Hepatocyte (in vitro differentiated cells): ENCODE measurements around the gene AKAP1. TPM values are rescaled to one million over a fixed set of nuclear protein-coding genes. Genes with fewer than 3 reads are reported as not detected.

ENCODE experiments used
- DNase-seq: peaks from one replicate; pipeline ENCODE4 v3.0.0-alpha.2; 2016; ENCODE audit warnings: low spot score
- H2AFZ ChIP-seq: fragments of 200-600 bp; sonication (generic); 2 replicates; pipeline ENCODE4 v1.6.0; 2016; ENCODE audit warnings: antibody characterized with exemption, mild to moderate bottlenecking
- H3K27ac ChIP-seq: fragments of 200-600 bp; sonication (generic); 2 replicates; pipeline ENCODE4 v1.5.1; 2016; ENCODE audit warnings: mild to moderate bottlenecking
- H3K27me3 ChIP-seq: fragments of 200-600 bp; sonication (generic); 2 replicates; pipeline ENCODE4 v1.6.1; 2016
- H3K36me3 ChIP-seq: fragments of 200-600 bp; sonication (generic); replicated peaks from 2 replicates; pipeline ENCODE4 v1.5.1; 2016; ENCODE audit warnings: low read depth; ENCODE audit not compliant: insufficient read depth
- H3K4me1 ChIP-seq: fragments of 200-600 bp; sonication (generic); 2 replicates; pipeline ENCODE4 v1.5.1; 2016; ENCODE audit warnings: mild to moderate bottlenecking, moderate library complexity; ENCODE audit not compliant: insufficient read depth
- H3K4me2 ChIP-seq: fragments of 200-600 bp; sonication (generic); 2 replicates; pipeline ENCODE4 v1.6.0; 2016
- H3K4me3 ChIP-seq: fragments of 200-600 bp; sonication (generic); 2 replicates; pipeline ENCODE4 v1.5.1; 2016; ENCODE audit warnings: mild to moderate bottlenecking
- H3K79me2 ChIP-seq: fragments of 200-600 bp; sonication (generic); 2 replicates; pipeline ENCODE4 v1.6.0; 2017; ENCODE audit warnings: mild to moderate bottlenecking
- H3K9me2 ChIP-seq: fragments of 200-600 bp; sonication (generic); replicated peaks from 2 replicates; pipeline ENCODE4 v1.6.0; 2017; ENCODE audit warnings: mild to moderate bottlenecking; ENCODE audit not compliant: insufficient read depth
- H3K9me3 ChIP-seq: fragments of 200-600 bp; sonication (generic); 2 replicates; pipeline ENCODE4 v1.5.1; 2016; ENCODE audit warnings: low read depth, mild to moderate bottlenecking
- H4K20me1 ChIP-seq: fragments of 200-600 bp; sonication (generic); 2 replicates; pipeline ENCODE4 v1.6.0; 2016; ENCODE audit warnings: mild to moderate bottlenecking; ENCODE audit not compliant: insufficient read depth, poor library complexity, severe bottlenecking
- CTCF ChIP-seq: fragments of 200-600 bp; sonication (generic); IDR thresholded peaks from 2 replicates; pipeline ENCODE4 v1.5.1; 2016; ENCODE audit warnings: antibody characterized with exemption, mild to moderate bottlenecking; ENCODE audit not compliant: poor library complexity
- EZH2 ChIP-seq: fragments of 200-600 bp; sonication (generic); IDR thresholded peaks from 2 replicates; pipeline ENCODE4 v1.6.1; 2016; ENCODE audit warnings: antibody characterized with exemption, mild to moderate bottlenecking, borderline replicate concordance
- EZH2phosphoT487 ChIP-seq: fragments of 200-600 bp; sonication (generic); IDR thresholded peaks from one replicate; pipeline ENCODE4 v1.6.1; 2018; ENCODE audit warnings: antibody characterized with exemption, mild to moderate bottlenecking, low read depth, moderate library complexity; ENCODE audit not compliant: unreplicated experiment, severe bottlenecking
- whole genome bisulfite sequencing: methylation state at CpG from one replicate; pipeline ENCODE4 v1.1.6; 2016; ENCODE audit warnings: low lambda C conversion rate; ENCODE audit errors: missing lambda C conversion rate; 5-methylcytosine and 5-hydroxymethylcytosine counted together
- polyA plus RNA-seq: library from polyadenylated mRNA; unstranded; fragments of >200 nt; fragmentation: Nextera tagmentation; extraction: Ambion mirVana; gene quantifications from 2 replicates; pipeline ENCODE4 v1.2.1, GENCODE V29; 2016
- total RNA-seq: library from RNA; depleted of rRNA; stranded (reverse); fragments of >200 nt; gene quantifications from 2 replicates; pipeline ENCODE4 v1.2.3, GENCODE V29; 2014

Gene AKAP1
- total and polyA plus RNA-seq, 2 experiments from 2014 or later, result 33.0 to 46.7 TPM

DNA sequence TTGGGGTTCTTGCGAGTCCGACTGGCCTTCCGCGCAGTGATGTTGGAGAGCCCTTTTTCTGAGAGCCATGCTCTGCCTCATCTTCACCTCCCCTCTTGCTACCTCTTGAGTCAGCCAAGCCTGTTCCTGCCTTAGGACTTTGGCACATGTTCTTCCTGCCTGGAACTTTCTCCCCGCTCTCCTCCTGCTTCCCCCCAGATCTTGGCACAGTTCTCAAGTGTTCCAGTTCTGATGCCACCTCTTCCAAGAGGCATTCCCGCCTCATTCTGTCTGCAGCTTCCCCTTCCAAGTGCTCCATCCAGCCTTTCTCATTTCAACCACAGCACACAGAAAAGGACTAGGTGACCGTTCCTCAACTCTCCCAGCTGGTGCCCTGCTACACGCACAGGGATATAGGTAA is 7.7 kb downstream of the AKAP1 start:
- H3K9me2 ChIP-seq, result no peaks in the 10 kb centered on the region
- no peak for TF ChIP-seq CTCF
- TF ChIP-seq EZH2, result no peak
- no peak for TF ChIP-seq EZH2phosphoT487
- WGBS, result 94% methylated on average over 8 of the region's 8 CpGs
- no peak overlapping the region for H3K4me3 ChIP-seq
- no peak for DNase-seq
- H3K79me2 ChIP-seq, result peaks cover 100% of the 10 kb centered on the region
- H2AFZ ChIP-seq, result no peak overlapping the region
- no peaks in the 10 kb centered on the region for H3K27me3 ChIP-seq
- H3K4me1 ChIP-seq, result peaks cover 34% of the 10 kb centered on the region
- no peak overlapping the region for H3K27ac ChIP-seq
- peaks cover 80% of the 10 kb centered on the region for H4K20me1 ChIP-seq
- no peak overlapping the region for H3K4me2 ChIP-seq
- H3K36me3 ChIP-seq, result no peaks in the 10 kb centered on the region
- H3K9me3 ChIP-seq, result no peaks in the 10 kb centered on the region

GRCh38 chr17:57096472-57097202 is 11.6 kb downstream of the AKAP1 start:
- Histone ChIP-seq H2AFZ (no peak overlapping the region), H3K4me1 (no peaks in the 10 kb centered on the region), H3K36me3 (no peaks in the 10 kb centered on the region), H3K79me2 (peaks cover 100% of the 10 kb centered on the region), H3K4me3 (no peak overlapping the region), H3K9me3 (no peaks in the 10 kb centered on the region), H3K27me3 (no peaks in the 10 kb centered on the region), H3K27ac (no peak overlapping the region), H3K9me2 (no peaks in the 10 kb centered on the region), H4K20me1 (peaks cover 60% of the 10 kb centered on the region), H3K4me2 (no peak overlapping the region)
- TF ChIP-seq EZH2 (no peak), CTCF (no peak), EZH2phosphoT487 (no peak)
- 84% methylated on average over 6 of the region's 6 CpGs for WGBS
- no peak for DNase-seq

GRCh38 chr17:57097832-57098421 is 12.9 kb downstream of the AKAP1 start:
- 71% methylated on average over 2 of the region's 2 CpGs for WGBS
- Histone ChIP-seq H3K27ac (no peak overlapping the region), H3K4me1 (no peaks in the 10 kb centered on the region), H3K27me3 (no peaks in the 10 kb centered on the region), H3K9me2 (no peaks in the 10 kb centered on the region), H3K9me3 (no peaks in the 10 kb centered on the region), H3K4me3 (no peak overlapping the region), H3K36me3 (no peaks in the 10 kb centered on the region), H4K20me1 (peaks cover 55% of the 10 kb centered on the region), H3K4me2 (no peak overlapping the region), H2AFZ (no peak overlapping the region), H3K79me2 (peaks cover 100% of the 10 kb centered on the region)
- TF ChIP-seq CTCF, result no peak
- no peak for TF ChIP-seq EZH2phosphoT487
- no peak for TF ChIP-seq EZH2
- DNase-seq, result no peak
